Stimulated activated naive B cell treated with anti-CD40 and anti-IgM and Interleukin-4, amounts not matched to agents 10 μg/mL and 1 μg/mL and 100 μg/mL, for 72 hours (primary cell): Measurements from ENCODE around the gene SYNM.

Experiments used
- ATAC-seq, 2 donors: fragments of 150-1000 bp; cut with Tn5 transposase; replicated peaks; 2 replicates each; pipeline ENCODE4 v1.10.0; 2021; ENCODE audit warnings: moderate library complexity in 1 of 2
- DNase-seq: peaks from one replicate; pipeline ENCODE4 v3.0.0; 2021
- H3K27ac Mint-ChIP-seq: one replicate; pipeline ENCODE4 v1.8.0; 2022; ENCODE audit warnings: mild to moderate bottlenecking, mixed read lengths
- H3K27me3 Mint-ChIP-seq, 2 donors: one replicate each; pipeline ENCODE4 v1.8.0; 2022; ENCODE audit warnings: mixed read lengths in 2 of 2
- H3K36me3 Mint-ChIP-seq, 2 donors: one replicate each; pipeline ENCODE4 v1.8.0; 2022; ENCODE audit warnings: mixed read lengths in 2 of 2, mild to moderate bottlenecking in 1 of 2
- H3K4me1 Mint-ChIP-seq, 2 donors: one replicate each; pipeline ENCODE4 v1.8.0; 2022; ENCODE audit warnings: mixed read lengths in 2 of 2, mild to moderate bottlenecking in 1 of 2
- H3K4me3 Mint-ChIP-seq, 2 donors: one replicate each; pipeline ENCODE4 v1.8.0; 2022; ENCODE audit warnings: mild to moderate bottlenecking in 2 of 2, mixed read lengths in 2 of 2, moderate library complexity in 1 of 2
- H3K9me3 Mint-ChIP-seq, 2 donors: one replicate each; pipeline ENCODE4 v1.8.0; 2022; ENCODE audit warnings: mixed read lengths in 2 of 2, mild to moderate bottlenecking in 1 of 2

SYNM gene

DNA sequence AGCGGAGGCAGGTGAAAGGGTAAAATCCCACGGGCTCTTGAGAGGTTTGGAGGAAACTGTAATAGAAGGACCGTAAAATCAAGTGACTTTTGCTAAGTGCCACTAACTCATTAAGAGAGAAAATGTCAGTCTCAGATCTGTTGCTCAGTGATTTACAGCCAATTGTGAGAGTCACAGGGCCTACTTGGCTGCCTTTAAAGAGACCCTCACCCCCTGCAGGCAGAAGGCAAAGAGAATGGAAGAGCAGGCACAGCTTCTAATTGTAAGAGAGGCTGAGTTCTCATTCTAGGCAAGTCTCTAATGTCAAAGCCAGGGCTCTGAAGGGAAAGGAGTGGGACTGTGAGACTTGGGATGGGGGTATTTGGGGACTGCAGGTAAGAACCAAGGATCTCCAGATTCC lies 9.3 kb upstream of the SYNM start:
- no peak for DNase-seq
- H3K4me1 Mint-ChIP-seq: peaks cover 4 to 13% of the 10 kb centered on the region in 2 donors
- H3K9me3 Mint-ChIP-seq: no peaks in the 10 kb centered on the region
- ATAC-seq: no peak
- H3K4me3 Mint-ChIP-seq: no peak overlapping the region
- no peaks in the 10 kb centered on the region for H3K36me3 Mint-ChIP-seq
- H3K27me3 Mint-ChIP-seq: peaks cover 18 to 22% of the 10 kb centered on the region in 2 donors
- no peak overlapping the region for H3K27ac Mint-ChIP-seq

DNA sequence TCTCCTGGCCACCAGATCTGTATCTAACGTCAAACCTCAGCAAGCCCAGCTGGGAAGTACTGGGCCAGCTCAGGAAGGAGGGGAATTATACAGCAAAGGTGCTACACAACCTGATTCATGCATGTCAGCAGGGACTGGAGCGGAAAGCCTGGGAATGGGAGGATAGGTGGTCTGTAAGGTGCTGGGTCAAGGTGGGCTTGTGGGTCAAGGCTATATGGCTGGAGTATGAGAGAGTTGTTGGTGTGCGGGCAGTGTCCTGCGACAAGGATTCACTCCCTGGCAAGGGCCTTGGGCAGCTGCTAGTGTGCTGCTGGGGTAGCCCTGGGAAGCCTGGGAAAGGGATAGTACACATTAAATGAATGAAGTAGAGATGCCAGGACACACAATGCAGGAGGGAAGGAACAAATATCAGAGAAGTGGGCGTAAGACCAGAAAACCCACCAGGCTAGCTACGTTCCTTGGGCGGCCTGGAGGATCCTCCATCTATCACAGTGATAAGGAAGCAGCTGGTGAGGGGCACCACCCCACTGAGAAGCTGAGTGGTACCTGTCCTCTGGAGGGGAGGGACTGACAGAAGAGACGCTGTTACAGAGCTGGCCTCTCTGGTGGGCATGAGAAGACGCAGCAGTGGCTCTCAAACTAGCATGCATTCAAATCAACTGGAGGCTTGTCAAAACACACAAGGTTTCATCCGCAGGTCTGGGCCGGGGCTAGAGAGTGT lies 8.5 kb upstream of the SYNM start:
- Mint-ChIP-seq H3K36me3 (no peaks in the 10 kb centered on the region), H3K4me3 (no peak overlapping the region), H3K9me3 (no peaks in the 10 kb centered on the region), H3K4me1 (peaks cover 2 to 9% of the 10 kb centered on the region in 2 donors), H3K27me3 (peaks cover 19 to 25% of the 10 kb centered on the region in 2 donors), H3K27ac (no peak overlapping the region)
- DNase-seq: no peak
- no peak for ATAC-seq

DNA sequence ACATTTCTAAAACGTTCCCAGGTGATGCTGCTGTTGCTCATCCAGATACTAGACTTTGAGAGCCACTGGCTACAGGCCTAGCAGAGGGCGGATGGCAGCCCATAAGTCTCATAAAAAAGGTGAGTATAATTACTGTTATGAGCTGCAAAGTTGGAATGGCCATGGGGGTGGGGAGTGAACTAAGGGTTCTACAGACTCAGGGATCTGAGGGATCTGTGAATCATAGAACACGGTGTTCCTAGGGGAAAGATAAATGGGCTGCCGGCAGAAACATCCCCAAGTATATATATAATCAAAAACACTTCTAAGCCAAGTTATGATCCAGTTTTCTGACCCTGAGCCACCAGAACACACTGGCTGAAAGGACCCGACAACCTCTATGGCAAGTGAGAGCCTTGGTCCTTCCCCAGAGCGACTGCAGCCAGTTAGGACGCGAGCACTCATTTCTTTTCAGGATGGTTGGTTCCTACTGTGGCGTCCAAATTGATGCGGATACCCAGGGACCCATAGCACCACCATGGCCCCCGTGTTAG lies 7.9 kb upstream of the SYNM start:
- Mint-ChIP-seq H3K4me3 (no peak overlapping the region), H3K4me1 (peaks cover 2 to 9% of the 10 kb centered on the region in 2 donors), H3K27ac (no peak overlapping the region), H3K9me3 (no peaks in the 10 kb centered on the region), H3K27me3 (peaks cover 25 to 31% of the 10 kb centered on the region in 2 donors), H3K36me3 (no peaks in the 10 kb centered on the region)
- DNase-seq (no peak), ATAC-seq (no peak)

DNA sequence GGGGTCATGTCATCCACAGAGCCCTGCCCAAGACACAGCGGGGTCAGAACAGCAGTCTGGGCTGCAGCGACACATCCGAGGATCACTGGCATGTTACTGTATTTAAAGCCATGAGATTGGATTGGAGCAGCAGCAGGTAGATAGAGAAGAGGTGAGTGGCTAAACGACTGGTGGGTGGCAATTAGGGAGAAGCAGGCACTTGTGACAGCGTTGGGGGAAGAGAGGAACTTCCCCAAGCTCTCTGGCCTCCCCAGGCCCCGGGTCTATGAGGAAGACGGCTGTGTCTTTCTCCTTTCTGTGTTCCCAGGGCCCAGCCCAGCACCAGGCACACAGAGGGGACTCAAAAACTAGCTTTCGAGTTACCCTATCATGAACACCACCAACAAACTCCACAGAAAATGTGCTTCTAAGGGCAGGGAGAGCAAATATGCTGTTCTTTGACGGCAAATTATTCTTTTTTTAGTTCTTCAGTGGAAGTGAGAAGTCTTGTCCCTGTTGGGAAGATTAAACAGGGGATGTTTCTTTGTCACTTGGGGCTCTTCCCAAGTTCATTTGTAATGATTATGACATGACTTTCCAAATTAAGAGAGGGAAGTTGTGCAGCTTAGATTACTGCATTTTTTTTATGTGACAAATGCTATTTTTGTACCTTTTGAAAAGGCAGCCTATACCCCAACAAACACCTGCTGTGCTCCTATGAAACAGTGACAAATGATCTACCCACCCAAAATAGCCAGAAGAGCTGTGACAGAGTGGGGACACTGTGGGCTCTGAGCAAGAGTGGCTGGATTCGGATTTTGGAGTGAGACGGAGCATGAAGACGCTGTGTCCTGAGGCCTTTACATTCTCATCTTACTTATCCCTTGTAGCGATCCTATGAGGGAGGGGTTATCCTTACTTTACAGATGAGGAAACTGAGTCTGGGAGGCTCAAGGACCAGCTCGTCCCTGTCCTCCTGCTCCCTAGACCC lies 7.2 kb upstream of the SYNM start:
- Mint-ChIP-seq H3K4me3 (no peak overlapping the region), H3K9me3 (no peaks in the 10 kb centered on the region), H3K27ac (no peak overlapping the region), H3K27me3 (peaks cover 30 to 39% of the 10 kb centered on the region in 2 donors), H3K4me1 (peaks cover 2 to 9% of the 10 kb centered on the region in 2 donors), H3K36me3 (no peaks in the 10 kb centered on the region)
- DNase-seq (no peak), ATAC-seq (no peak)

DNA sequence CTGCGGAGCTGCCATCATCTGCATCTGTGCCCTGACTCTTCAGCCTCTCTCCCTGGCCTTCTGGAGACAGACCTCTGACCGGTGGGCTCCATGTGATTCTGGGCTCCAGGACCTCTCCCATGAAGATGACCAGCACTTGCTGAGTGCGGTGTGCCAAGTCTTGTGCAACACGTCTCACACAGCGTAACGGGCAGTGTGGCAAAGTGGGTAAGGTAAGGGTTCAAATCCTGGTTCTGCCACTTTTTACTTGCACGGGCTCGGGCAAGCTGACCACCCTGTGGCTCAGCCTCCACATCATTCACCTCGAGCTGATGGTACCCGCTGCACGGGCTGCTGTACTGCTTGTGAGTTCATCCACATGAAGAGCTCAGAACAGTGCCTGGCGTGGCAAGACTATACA lies 6.5 kb upstream of the SYNM start:
- no peaks in the 10 kb centered on the region for H3K9me3 Mint-ChIP-seq
- H3K27ac Mint-ChIP-seq: no peak overlapping the region
- H3K4me3 Mint-ChIP-seq: no peak overlapping the region
- ATAC-seq (no peak), DNase-seq (no peak)
- no peaks in the 10 kb centered on the region for H3K36me3 Mint-ChIP-seq
- peaks cover 2 to 9% of the 10 kb centered on the region in 2 donors for H3K4me1 Mint-ChIP-seq
- peaks cover 33 to 45% of the 10 kb centered on the region in 2 donors for H3K27me3 Mint-ChIP-seq

DNA sequence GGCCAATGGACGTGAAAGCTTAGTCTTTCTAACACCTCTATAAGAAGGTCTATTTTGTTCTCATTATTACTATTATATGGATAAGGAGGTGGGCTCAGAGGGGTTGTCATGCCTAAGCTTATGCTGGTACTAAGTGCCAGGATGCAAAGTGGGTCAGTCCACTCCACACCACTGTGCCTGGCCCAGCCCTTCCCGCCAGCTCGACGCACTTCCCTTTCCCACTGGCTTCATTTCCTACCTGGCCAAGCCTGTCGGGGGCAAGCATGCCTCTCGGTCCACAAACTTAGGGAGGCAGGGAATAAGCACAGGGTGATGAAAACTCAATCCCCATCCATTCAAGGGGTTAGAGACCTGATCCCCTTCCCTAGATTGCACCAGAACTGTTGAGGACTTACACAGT lies 5.9 kb upstream of the SYNM start:
- H3K9me3 Mint-ChIP-seq: no peaks in the 10 kb centered on the region
- peaks cover 37 to 50% of the 10 kb centered on the region in 2 donors for H3K27me3 Mint-ChIP-seq

DNA sequence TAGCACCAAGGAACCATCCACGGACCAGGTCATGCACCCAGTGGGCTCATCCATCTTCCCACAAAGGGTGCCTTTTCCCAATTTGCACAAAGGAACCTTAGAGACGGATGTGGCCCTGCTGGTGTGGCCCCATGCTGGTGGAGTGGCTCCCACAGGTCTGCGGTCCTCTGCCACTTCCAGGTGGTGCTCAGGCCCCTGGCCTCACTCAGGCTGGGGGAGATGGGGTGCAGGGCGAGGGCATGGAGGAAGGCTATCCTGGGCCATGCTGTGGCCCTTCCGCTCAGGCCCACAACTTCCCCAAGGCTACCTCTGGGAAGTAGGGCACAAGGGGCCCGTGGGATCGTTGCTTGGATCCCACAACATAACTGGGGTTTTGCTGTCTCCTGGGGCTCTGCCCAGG lies 5.2 kb upstream of the SYNM start:
- no peak overlapping the region for H3K4me3 Mint-ChIP-seq
- ATAC-seq (no peak), DNase-seq (no peak)
- no peak overlapping the region for H3K27ac Mint-ChIP-seq
- H3K36me3 Mint-ChIP-seq: no peaks in the 10 kb centered on the region
- no peaks in the 10 kb centered on the region for H3K9me3 Mint-ChIP-seq
- peaks cover 39 to 51% of the 10 kb centered on the region in 2 donors for H3K27me3 Mint-ChIP-seq
- peaks cover 2 to 9% of the 10 kb centered on the region in 2 donors for H3K4me1 Mint-ChIP-seq

More for the DNA sequence above, 5.9 kb upstream of the SYNM start:
- DNase-seq (no peak), ATAC-seq (no peak)
- no peak overlapping the region for H3K27ac Mint-ChIP-seq
- no peaks in the 10 kb centered on the region for H3K36me3 Mint-ChIP-seq
- no peak overlapping the region for H3K4me3 Mint-ChIP-seq
- peaks cover 2 to 9% of the 10 kb centered on the region in 2 donors for H3K4me1 Mint-ChIP-seq

DNA sequence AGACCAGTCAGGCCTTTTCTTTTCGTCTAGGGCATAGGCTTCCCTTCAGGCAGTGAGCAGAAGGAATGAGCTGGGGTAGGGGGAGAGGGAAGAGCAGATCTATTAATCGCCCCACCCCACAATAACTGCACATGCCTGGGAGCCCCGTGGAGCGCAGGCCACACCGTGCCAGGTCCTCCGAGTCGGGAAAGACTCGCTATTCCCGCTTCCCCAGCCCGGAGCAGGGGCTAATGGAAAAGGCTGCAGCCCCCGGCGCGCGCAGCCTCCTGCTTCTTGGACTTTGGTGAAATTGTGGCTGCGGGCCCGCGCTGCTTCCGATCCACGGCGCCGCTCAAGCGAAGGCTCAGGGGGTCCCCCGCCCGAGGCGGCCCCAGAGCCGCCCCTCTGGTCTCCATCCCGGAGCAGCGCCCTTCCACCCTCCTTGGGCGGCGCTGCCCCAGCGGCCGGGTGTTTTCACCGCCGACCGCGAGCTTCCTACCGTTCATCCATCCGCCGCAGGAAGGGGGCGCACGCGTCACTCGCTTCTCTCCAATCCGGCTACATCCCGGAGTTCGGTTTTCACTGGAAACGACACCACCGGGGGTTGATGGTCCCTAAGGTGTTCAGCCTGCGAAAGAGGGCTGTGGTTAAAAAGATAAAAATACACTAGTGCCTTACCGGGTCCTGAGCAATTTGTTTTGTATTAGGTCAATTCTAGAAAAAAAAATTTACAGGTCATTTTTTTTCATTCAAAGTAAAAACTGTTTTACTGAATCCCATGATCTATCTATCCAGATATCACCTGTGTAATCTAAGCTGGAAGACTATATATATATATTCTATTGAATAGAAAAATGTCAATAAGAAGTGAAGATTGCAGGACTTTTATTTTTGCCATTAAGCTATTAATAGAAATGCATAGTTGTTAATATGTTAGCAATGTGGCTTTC lies 4.4 kb upstream of the SYNM start:
- DNase-seq: peak; percentile 28
- H3K27me3 Mint-ChIP-seq: peaks cover 43 to 57% of the 10 kb centered on the region in 2 donors
- H3K27ac Mint-ChIP-seq: no peak overlapping the region
- H3K4me3 Mint-ChIP-seq: peak overlapping the region; percentile 34 to 46
- no peaks in the 10 kb centered on the region for H3K36me3 Mint-ChIP-seq
- H3K4me1 Mint-ChIP-seq: peaks cover 4 to 15% of the 10 kb centered on the region in 2 donors
- H3K9me3 Mint-ChIP-seq: no peaks in the 10 kb centered on the region
- ATAC-seq: peak; percentile 42 to 52

DNA sequence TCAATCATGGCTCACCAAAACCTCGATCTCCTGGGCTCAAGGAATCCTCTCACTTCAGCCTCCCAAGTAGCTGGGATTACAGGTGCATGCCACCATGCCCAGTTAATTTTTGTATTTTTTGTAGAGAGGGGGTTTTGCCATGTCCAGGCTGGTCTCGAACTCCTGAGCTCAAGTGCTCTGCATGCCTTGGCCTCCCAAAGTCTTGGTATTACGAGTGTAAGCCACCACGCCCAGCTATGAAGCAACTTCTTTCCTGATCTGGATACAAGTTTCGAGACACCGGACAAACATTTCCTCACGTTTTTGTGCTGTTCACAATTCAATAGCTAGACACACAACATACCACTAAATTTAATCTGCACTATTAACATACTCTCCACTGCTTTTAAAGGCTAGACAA lies 3.4 kb upstream of the SYNM start:
- H3K4me1 Mint-ChIP-seq: peaks cover 6 to 20% of the 10 kb centered on the region in 2 donors
- H3K27ac Mint-ChIP-seq: no peak overlapping the region
- ATAC-seq: no peak
- no peak for DNase-seq
- H3K9me3 Mint-ChIP-seq: no peaks in the 10 kb centered on the region
- H3K4me3 Mint-ChIP-seq: no peak overlapping the region
- H3K27me3 Mint-ChIP-seq: peaks cover 42 to 66% of the 10 kb centered on the region in 2 donors
- H3K36me3 Mint-ChIP-seq: no peaks in the 10 kb centered on the region

DNA sequence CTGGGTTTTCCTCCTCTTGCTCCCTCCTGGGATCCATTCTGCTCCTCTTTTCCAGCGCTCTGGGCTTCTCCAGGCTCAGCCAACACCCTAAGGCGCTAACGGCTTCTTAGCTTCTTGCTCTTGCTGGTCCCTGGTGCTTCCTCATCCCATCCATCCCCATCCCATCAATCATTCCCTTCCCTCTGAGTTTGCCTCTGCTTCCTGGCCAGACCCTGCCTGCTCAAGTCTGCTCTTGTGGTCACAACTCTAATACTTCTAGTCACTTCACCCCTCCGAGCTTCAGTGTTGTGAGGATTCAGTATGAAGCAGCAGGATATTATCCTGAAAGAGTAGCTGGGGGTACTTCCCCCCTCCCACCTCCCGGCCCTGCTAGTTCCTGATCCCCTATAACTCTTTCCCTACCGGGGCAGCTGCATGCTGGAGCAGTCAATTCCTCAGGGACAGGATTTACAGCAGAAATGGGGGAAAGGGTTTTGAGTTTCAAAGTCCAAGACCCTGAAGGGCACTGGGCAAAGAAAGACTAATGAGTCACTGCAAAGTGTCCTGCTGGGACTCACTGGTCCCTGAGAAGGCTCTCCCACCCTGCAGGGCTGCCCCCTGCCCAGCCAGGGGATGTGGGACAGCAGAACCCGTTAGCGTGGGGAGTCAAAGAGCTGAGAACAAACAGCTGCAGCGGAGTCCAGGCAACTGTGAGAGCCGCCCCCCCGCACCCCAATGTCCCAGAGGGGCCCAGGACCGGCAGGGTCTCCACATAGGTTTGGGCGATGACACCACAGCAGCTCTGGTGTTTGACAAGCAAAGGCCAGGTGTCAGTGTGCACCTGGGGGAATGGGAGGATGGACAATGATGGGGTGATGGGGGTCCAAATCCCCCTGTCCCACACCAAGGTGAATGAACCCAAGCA lies 2.3 kb upstream of the SYNM start:
- Mint-ChIP-seq H3K27me3 (peaks cover 49 to 77% of the 10 kb centered on the region in 2 donors), H3K27ac (no peak overlapping the region), H3K9me3 (no peaks in the 10 kb centered on the region), H3K4me3 (no peak overlapping the region), H3K4me1 (peaks cover 6 to 20% of the 10 kb centered on the region in 2 donors), H3K36me3 (no peaks in the 10 kb centered on the region)
- DNase-seq: no peak
- ATAC-seq: no peak

DNA sequence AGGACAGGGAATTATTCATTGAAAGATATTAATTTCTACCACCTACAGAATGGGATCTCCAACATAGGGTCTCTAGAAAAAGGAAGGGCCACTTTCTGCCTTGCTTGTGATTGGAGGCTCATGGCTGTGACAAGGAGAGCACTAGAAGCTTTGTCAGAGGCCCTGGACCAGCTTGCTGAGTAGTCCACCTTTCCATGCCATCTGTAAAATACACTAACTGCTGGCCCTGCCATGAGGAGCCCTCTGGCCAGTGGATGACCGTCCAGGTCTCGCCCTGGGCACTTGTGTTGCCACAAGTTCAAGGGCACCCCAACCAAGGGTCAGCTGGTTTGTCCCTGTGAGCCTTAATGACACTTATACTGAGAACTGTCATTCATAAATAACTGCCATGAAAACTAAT lies 1.6 kb upstream of the SYNM start:
- Mint-ChIP-seq H3K4me3 (no peak overlapping the region), H3K36me3 (no peaks in the 10 kb centered on the region), H3K9me3 (no peaks in the 10 kb centered on the region), H3K27ac (no peak overlapping the region), H3K4me1 (peaks cover 6 to 20% of the 10 kb centered on the region in 2 donors), H3K27me3 (peaks cover 49 to 78% of the 10 kb centered on the region in 2 donors)
- DNase-seq (no peak), ATAC-seq (no peak)

DNA sequence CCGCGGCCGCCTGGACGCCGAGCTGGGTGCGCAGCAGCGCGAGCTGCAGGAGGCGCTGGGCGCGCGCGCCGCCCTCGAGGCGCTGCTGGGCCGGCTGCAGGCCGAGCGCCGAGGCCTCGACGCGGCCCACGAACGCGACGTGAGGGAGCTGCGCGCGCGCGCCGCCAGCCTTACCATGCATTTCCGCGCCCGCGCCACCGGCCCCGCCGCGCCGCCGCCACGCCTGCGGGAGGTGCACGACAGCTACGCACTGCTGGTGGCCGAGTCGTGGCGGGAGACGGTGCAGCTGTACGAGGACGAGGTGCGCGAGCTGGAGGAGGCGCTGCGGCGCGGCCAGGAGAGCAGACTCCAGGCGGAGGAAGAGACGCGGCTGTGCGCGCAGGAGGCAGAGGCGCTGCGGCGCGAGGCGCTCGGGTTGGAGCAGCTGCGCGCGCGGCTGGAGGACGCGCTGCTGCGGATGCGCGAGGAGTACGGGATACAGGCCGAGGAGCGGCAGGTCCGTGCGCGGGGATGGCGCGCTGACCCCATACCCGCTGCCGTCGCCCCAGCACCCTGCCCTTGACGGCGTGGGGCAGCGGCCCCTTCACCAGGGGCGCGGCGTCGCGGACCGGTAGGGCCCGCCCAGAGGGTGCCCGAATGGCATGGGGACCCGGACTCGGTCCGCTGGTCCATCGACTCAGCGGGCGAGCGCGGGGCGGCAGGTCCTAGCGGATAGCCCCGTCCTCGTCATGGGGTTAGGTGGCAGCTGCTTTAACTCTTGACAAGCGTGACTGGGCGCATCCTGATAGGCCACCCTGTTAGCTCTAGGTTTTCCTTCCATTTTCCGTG lies 848 bp downstream of the SYNM start:
- Mint-ChIP-seq H3K27me3 (peaks cover 41 to 60% of the 10 kb centered on the region in 2 donors), H3K9me3 (no peaks in the 10 kb centered on the region), H3K27ac (no peak overlapping the region), H3K36me3 (no peaks in the 10 kb centered on the region), H3K4me1 (peaks cover 4 to 12% of the 10 kb centered on the region in 2 donors), H3K4me3 (peak overlapping the region; percentile 41 to 78)
- DNase-seq (peak; percentile 6), ATAC-seq (peak; percentile 43 to 51)
